HG02973 (cell line): ENCODE results near the gene FGFR3.

Experiments
- ATAC-seq: cut with Tn5 transposase; IDR thresholded peaks from one replicate; pipeline ENCODE4 v1.9.1; 2021; ENCODE audit warnings: moderate library complexity; ENCODE audit not compliant: unreplicated experiment

Gene FGFR3

DNA sequence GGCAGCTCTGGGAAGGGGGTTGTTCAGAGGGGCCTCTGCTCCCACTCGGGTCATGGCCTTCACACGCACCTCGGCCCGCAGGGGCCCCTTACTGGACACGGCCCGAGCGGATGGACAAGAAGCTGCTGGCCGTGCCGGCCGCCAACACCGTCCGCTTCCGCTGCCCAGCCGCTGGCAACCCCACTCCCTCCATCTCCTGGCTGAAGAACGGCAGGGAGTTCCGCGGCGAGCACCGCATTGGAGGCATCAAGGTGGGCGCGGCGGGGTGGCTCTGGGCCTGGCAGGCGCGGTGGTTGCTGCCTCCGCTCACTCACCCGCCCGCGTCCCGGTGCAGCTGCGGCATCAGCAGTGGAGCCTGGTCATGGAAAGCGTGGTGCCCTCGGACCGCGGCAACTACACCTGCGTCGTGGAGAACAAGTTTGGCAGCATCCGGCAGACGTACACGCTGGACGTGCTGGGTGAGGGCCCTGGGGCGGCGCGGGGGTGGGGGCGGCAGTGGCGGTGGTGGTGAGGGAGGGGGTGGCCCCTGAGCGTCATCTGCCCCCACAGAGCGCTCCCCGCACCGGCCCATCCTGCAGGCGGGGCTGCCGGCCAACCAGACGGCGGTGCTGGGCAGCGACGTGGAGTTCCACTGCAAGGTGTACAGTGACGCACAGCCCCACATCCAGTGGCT lies 8.3 kb downstream of the FGFR3 start:
- ATAC-seq: no peak

DNA sequence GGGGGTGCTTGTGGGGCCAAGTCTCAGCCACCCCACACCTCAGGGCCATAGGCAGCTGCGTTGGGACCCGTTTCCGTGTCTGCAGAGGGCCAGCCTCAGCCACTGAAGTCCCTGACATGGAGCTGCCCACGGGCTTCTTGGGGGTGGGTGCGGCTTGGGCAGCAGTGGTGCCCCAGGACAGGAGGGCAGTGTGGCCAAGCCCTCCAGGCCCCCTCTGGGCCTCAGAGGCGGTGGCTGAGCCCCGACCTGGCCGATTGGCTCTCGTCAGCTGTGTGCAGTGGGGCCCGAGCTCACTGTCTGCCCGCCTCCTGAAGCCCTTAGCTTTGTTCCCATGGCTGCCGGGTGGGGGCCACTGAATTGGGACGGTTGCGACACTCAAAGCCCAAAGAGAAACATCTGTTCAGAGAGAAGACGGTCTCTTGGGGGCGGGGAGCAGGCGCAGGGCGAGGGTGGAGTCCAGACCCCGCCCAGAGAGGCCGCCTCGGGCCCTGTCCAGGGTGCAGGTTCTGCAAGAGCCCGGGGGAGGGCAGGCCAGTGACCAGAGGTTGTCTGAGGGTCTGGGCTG lies 9.1 kb downstream of the FGFR3 start:
- ATAC-seq: no peak

DNA sequence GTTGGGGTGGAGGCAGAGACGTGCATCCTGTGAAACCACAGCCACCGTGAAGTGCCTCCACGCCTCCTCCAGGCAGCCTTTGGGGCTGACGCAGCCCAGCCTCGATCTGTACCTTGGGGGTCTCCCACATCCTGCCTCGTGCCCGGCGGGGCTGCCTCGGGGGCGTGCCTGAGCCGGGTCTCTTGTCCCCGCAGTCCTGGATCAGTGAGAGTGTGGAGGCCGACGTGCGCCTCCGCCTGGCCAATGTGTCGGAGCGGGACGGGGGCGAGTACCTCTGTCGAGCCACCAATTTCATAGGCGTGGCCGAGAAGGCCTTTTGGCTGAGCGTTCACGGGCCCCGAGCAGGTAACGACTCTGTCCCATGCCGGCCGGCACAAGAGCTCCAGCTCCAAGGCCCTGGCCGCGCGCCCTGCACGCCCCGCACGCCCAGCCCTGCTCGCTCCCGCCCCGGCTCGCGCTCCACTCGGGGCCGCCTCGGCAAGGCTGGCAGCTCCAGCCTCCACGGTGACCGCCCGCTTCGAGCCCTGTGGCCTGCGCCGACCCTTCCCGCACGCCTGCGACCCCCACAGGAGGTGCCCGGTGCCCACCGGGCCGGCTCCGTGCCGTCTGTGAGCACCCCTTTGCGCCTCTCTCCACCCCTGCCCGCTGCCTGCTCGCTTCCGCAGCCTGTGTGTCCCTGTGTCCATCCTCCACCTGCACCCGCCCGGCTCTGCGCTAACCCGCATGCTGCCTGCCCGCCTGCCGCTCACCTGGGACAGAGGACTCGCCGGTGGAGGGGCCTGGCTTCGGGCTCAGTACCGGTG lies 9.8 kb downstream of the FGFR3 start:
- ATAC-seq: no peak

DNA sequence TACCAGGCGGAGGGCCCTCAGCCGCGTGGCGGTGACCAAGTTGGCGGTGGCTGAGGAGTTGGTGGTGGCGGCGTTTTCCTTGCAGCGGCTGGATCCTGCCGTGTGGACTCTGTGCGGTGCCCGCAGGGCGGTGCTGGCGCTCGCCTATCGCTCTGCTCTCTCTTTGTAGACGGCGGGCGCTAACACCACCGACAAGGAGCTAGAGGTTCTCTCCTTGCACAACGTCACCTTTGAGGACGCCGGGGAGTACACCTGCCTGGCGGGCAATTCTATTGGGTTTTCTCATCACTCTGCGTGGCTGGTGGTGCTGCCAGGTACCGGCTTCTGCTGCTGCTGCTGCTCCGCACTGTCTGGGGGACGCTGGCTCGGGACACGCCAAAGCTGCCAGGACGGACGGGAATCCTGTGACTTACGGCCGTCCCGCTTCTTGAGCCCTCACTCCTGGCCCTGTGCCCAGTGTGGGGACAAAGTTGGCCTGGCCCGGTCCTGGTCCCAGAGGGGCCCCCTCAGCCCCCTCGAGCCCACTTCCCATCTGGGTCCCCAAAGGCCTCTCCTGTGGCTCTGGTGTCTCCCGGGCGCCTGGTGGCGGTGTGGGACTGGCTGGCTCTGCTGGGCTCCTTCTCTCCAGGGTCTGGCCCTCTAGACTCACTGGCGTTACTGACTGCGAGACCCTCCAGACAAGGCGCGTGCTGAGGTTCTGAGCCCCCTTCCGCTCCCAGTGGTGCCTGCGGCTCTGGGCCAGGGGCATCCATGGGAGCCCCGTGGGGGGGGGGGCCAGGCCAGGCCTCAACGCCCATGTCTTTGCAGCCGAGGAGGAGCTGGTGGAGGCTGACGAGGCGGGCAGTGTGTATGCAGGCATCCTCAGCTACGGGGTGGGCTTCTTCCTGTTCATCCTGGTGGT lies 10.7 kb downstream of the FGFR3 start:
- ATAC-seq: no peak

DNA sequence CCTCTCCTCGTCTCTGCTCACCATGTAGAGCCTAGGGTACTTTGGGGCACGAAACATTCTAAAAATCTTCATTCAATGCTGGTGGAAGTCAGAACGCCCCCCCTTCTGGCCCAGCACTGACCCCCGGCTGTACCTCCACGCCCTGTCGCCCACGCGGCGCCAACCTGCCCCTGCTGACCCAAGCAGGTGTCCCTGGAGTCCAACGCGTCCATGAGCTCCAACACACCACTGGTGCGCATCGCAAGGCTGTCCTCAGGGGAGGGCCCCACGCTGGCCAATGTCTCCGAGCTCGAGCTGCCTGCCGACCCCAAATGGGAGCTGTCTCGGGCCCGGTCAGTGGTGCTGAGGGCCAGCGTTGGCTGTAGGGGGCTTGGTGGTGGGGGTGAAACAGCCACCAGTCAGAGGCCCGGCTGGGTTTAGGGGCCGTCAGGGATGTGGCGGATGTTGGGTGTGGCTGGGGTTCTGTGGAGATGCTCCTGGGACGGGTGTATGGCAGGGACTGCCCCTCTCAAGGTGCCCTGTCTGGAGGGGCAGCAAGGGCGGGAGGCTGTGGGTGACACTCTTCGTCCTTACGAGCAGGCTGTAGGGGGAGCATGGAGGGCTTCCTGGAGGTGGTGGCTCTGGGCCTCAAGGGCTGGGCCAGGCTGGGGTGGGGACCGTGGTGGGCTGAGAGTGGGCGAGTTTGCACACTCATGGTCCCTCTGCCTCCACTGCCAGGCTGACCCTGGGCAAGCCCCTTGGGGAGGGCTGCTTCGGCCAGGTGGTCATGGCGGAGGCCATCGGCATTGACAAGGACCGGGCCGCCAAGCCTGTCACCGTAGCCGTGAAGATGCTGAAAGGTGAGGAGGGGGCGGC lies 11.8 kb downstream of the FGFR3 start:
- ATAC-seq: no peak

DNA sequence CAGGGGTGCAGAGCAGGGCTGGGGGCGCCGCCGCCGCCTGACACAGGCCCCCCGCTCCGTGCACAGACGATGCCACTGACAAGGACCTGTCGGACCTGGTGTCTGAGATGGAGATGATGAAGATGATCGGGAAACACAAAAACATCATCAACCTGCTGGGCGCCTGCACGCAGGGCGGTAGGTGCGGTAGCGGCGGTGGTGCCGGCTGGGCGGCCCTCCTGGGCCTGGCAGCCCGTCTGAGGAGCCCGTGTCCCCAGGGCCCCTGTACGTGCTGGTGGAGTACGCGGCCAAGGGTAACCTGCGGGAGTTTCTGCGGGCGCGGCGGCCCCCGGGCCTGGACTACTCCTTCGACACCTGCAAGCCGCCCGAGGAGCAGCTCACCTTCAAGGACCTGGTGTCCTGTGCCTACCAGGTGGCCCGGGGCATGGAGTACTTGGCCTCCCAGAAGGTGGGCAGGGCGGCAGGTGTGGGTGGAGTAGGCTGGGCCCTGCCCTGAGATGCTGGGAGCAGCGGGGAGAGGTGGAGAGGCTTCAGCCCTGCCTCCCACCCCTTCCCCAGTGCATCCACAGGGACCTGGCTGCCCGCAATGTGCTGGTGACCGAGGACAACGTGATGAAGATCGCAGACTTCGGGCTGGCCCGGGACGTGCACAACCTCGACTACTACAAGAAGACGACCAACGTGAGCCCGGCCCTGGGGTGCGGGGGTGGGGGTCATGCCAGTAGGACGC lies 12.6 kb downstream of the FGFR3 start:
- no peak for ATAC-seq

DNA sequence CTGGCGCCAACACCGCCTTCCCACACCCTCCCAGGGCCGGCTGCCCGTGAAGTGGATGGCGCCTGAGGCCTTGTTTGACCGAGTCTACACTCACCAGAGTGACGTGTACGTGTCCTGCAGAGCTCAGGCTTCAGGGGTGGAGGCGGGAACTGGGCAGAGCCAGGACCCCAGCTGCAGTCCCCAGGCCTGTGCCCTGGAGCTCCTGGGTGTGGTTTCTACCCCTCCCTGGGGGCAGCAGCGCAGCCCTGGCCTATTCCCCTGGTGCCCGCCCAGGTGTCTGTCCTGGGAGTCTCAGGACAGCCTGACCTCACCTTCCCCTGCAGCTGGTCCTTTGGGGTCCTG lies 13.1 kb downstream of the FGFR3 start:
- no peak for ATAC-seq

DNA sequence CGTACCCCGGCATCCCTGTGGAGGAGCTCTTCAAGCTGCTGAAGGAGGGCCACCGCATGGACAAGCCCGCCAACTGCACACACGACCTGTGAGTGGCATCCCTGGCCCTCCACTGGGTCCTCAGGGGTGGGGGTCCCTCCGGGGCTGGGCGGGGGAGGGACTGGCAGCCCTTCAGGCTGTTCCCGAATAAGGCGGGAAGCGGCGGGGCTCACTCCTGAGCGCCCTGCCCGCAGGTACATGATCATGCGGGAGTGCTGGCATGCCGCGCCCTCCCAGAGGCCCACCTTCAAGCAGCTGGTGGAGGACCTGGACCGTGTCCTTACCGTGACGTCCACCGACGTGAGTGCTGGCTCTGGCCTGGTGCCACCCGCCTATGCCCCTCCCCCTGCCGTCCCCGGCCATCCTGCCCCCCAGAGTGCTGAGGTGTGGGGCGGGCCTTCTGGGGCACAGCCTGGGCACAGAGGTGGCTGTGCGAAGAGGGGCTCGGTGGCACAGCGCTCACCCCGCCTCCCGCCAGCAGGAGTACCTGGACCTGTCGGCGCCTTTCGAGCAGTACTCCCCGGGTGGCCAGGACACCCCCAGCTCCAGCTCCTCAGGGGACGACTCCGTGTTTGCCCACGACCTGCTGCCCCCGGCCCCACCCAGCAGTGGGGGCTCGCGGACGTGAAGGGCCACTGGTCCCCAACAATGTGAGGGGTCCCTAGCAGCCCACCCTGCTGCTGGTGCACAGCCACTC lies 13.7 kb downstream of the FGFR3 start:
- ATAC-seq: no peak

DNA sequence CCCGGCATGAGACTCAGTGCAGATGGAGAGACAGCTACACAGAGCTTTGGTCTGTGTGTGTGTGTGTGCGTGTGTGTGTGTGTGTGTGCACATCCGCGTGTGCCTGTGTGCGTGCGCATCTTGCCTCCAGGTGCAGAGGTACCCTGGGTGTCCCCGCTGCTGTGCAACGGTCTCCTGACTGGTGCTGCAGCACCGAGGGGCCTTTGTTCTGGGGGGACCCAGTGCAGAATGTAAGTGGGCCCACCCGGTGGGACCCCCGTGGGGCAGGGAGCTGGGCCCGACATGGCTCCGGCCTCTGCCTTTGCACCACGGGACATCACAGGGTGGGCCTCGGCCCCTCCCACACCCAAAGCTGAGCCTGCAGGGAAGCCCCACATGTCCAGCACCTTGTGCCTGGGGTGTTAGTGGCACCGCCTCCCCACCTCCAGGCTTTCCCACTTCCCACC lies 14.3 kb downstream of the FGFR3 start:
- ATAC-seq: no peak

DNA sequence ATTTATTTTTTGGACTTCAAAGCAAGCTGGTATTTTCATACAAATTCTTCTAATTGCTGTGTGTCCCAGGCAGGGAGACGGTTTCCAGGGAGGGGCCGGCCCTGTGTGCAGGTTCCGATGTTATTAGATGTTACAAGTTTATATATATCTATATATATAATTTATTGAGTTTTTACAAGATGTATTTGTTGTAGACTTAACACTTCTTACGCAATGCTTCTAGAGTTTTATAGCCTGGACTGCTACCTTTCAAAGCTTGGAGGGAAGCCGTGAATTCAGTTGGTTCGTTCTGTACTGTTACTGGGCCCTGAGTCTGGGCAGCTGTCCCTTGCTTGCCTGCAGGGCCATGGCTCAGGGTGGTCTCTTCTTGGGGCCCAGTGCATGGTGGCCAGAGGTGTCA lies 15.3 kb downstream of the FGFR3 start:
- ATAC-seq: no peak

DNA sequence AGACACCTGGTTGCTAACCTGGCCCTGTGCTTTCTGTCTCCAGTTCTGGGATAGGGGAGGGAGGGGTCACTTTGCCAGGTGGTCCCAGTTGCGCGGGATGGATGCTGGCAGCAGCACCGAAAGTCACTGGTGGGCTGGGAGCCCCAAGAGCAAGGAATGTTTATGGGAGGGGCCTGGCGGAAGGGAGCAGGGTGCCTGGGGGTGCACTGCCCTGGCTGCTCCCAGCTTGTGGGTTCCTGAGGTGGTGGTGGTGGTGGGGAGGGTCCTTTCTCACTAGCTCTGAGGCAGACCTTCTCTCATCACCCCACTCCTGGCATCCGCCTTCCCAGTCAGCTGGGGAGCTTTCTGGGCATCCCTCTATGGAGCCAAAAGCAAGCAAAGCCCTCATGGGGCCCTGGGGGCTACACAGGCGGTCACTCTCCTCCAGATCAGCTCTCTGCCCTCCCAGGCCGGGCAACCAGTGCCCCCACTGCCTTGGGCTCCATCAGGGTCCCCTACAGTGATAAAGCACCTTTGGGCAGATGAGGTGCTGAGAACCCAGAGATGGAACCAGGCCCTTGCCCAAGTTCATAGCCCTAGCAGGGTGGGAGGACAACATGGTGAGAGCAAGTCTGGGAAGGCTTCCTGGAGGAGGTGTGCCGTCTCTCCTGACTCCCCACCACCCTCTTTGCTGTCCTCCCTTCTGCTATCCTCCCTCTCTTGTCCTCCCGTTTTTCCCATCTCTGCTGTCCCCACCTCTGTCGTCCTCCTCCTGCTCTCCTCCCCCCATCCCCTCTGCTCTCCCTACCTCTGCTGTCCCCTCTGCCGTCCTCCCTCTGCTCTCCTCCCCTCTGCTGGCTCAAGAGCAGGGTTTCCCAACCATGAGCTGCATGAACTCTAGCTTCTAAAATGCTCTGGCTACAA lies 16.0 kb downstream of the FGFR3 start:
- no peak for ATAC-seq

DNA sequence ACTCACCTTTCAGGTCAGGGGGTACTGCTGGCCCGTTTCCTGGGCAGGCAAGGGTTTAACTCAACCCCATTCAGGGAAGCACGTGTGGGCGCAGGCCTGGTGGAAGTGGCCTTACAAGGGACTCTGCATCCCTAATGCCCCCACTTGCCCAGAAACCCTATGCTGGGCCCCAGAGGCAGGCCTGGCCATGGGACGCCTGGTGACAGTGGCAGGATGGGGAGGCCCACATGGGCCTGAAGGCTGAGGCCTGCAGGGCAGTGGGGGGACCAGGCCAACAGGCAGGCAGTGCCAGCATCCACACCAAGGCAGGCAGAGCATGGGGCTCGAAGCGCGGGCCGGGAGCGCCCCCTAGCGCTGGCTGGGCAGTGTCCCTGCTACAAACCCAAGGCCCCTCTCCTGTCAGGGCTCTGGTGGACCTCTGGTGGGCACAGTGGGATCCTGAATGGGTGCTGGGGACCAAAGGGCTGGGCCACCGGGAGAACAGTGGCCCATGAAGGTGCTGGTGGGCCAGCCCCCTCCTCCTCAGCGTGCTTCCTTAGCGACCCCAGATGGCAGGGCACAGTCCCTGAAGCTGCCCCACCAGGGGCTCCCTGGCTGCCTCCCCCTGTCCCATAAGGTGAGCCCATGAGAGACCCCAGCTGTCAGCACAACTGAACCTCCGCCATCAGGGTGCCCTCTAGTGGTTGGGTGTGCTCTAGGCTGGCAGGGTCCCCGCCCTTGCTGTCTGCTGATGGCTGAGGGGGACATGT lies 16.8 kb downstream of the FGFR3 start:
- no peak for ATAC-seq

DNA sequence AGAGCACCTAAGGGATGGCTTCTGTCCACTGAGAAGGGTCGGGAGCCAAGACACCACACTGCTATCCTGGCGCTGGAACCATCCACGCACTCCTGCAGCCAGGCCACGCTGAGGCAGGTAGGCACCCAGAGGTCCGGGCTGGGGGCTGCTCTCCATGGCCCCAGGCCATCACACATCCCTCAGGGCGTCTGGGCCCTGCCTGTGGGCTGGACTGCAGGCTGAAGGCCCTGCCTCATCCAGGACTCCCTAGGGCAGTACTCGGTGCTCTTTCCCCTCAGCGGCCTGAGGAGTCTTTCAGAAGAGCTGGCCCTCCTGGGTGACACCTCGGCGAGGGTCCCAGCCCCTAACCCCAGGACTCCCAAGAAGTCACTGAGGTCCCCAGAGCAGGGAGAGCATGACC lies 17.7 kb downstream of the FGFR3 start:
- no peak for ATAC-seq

DNA sequence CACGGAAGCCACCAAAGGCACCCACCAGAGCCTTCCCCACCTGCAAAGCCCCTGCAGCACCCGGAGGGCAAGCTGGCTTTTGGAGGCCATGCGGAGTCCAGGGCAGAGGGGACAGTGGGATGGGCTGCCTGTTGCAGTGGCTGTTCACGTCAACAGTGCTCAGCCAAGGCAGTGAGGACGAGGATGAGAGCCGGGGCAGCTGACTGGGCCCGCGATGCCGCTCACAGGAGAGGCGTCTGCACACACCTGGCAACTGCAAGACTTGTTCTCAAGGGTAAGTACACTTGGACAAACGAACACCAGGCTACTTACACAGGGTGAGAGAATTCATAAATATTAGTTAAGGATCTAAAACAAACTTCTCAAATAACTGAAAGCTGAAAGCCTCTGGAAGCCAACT lies 19.6 kb downstream of the FGFR3 start:
- no peak for ATAC-seq

DNA sequence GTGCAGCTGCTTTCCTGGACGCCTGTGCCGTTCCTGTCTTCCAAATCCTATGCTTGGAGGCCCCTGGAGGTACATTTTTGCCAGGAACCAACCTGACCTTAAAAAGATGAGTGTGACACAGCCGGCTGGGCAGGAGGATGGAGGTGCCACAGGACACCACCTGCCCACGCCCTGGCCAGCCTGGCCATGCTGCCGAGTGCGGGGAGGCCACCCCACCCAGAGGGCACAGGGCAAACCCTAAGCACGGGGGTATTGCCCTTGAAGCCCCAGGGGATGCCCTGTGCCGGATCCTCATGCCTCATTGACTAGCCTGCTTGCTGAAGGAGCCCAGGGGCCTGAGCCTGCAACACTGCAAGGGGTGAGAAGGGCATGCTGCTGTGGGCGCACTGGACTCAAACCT lies 20.1 kb downstream of the FGFR3 start:
- ATAC-seq: no peak

DNA sequence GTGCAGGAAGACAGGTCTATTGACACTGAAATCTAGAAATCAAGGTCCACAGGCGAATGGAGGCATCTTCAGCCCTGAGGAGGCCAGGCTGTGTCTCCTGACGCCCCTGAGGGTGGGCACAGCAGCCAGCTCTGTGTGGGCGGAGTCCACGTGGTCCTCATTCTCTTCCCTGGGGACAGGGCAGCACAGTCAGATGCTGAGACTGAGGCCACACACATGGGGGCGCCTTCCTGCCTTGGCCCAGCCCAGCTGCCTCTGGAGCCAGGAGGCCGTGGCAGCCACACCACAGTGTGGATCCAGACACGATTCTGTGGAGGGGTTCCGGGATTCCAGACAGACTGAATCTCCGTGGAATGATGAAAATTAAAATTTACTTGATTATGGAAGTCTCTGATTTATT lies 20.8 kb downstream of the FGFR3 start:
- no peak for ATAC-seq

DNA sequence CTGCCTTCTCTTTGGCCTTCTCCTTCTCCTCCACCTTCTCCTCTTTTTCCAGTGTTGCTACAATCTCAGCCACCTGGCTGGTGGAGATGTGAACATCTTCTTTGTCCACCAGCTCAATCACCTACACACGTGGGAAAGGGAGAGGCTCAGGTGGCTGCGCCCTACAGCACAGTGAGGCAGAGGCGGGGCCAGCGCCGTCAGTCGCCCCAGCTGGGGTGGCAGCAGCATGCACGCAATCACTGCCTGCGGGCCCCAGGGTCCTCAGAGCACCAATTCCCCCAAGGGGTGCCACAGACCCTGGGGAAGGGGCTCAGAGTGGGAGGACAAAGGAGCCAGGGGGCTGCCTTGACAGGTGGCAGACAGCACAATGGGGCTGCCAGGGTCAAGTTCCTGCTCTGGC lies 21.4 kb downstream of the FGFR3 start:
- no peak for ATAC-seq
